Activated CD8-positive, alpha-beta memory T cell treated with anti-CD3 and anti-CD28 coated beads for 48 hours (primary cell): ENCODE results near the gene STK11.
"Not testable (repeated sequence)": the region's sequence is repeated elsewhere in the genome, so short reads cannot be mapped to it uniquely, and the experiment has no call there.

ENCODE experiments used
- DNase-seq, 3 experiments: peaks; one replicate each; pipeline ENCODE4 v3.0.0-alpha.2; 2020; ENCODE audit warnings: low read depth in 2 of 3, low spot score in 2 of 3

STK11 gene

GRCh38 chr19:1235625-1236538 is 30.3 kb downstream of the STK11 start:
- no peak for DNase-seq

- DNase-seq, result no peak
These were observed 31.0 kb downstream of the STK11 start for GRCh38 chr19:1236576-1236975.

- DNase-seq, result no peak
These were observed 31.6 kb downstream of the STK11 start for GRCh38 chr19:1237027-1237659.

GRCh38 chr19:1237754-1238368 is 32.3 kb downstream of the STK11 start, which contains the start of gene CBARP:
Gene CBARP, minus strand, starts transcription at chr19:1238005. Its CDS starts 1,905 bp downstream, at chr19:1236100.
- DNase-seq, result no peak

- no peak for DNase-seq
These were observed 33.1 kb downstream of the STK11 start for GRCh38 chr19:1238369-1239303.

GRCh38 chr19:1239420-1239795 is 33.8 kb downstream of the STK11 start:
- no peak for DNase-seq

- DNase-seq, result peak; percentile 89 to 97 (median 96)
These were observed 34.5 kb downstream of the STK11 start for GRCh38 chr19:1239796-1240737.

GRCh38 chr19:1240925-1241324 is 35.3 kb downstream of the STK11 start:
- no peak for DNase-seq

- peak; percentile 77 to 91 (median 90) for DNase-seq
These were observed 36.0 kb downstream of the STK11 start, which contains the start of gene ATP5F1D for GRCh38 chr19:1241417-1242095. Gene ATP5F1D, plus strand, starts transcription at chr19:1241751. Its CDS starts 100 bp downstream, at chr19:1241851.

GRCh38 chr19:1243768-1244692 is 38.5 kb downstream of the STK11 start:
- DNase-seq, result peak in 1 of 3 experiments; percentile 76

GRCh38 chr19:1244693-1245451 is 39.3 kb downstream of the STK11 start:
- no peak for DNase-seq

- DNase-seq, result no peak
These were observed 40.1 kb downstream of the STK11 start for GRCh38 chr19:1245494-1246264.

- not testable (repeated sequence) for DNase-seq
These were observed 40.9 kb downstream of the STK11 start for GRCh38 chr19:1246265-1247087.

GRCh38 chr19:1247748-1248138 is 42.2 kb downstream of the STK11 start:
- no peak for DNase-seq

- peak in 1 of 3 experiments; percentile 57 for DNase-seq
These were observed 42.7 kb downstream of the STK11 start, which contains the start of gene MIDN for GRCh38 chr19:1248139-1248785. Gene MIDN, plus strand, starts transcription at chr19:1248583. Its CDS starts 1,714 bp downstream, at chr19:1250297.
